ENCODE measurements around the gene ZNF202.

GRCh38 chr11:123740787-123741158 is 687 bp downstream of the ZNF202 start:
- TF ChIP-seq CTCF (IDR thresholded peaks at IDR 0.05) (no peak), POLR2AphosphoS5 (IDR thresholded peaks at IDR 0.05) (no peak), POLR2A (IDR thresholded peaks at IDR 0.05) (no peak)

Data from upper lobe of left lung (tissue), 4 donors.